ENCODE measurements around the gene HS3ST4. TPM values are rescaled to one million over a fixed set of nuclear protein-coding genes. Genes with fewer than 3 reads are reported as not detected.

HS3ST4 gene
- total and polyA plus RNA-seq, 2 donors = 0.19 to 1.3 TPM

DNA sequence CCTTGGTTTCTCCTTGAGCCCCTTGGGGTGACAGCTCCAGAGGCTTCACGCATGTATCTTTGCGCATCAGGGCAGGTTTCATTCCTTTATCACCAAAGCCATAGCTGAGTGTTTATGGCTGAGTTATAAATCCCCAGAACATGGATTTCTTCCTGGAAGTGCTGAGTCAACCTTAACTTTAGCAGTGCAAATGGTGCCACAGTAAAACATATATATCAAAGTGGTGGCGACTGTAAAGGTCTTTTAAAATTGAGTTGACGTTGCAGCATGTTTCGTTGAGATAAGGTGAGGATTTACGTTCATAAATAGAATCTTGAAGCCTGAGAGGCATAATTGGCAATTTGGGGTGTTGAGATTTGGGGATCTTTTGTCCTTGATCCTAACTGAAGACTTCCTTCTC, 214.1 kb downstream of the HS3ST4 start:
- H3K27ac ChIP-seq (ENCODE audit: low read depth) = no peak overlapping the region
- no peaks in the 10 kb centered on the region for H3K4me1 ChIP-seq (ENCODE audit: insufficient read depth)
- H3K4me3 ChIP-seq (ENCODE audit: low read depth, low read length) = no peak overlapping the region
- no peak for DNase-seq (ENCODE audit: extremely low spot score)
- 72% methylated on average over 6 of the region's 6 CpGs for WGBS
- no peaks in the 10 kb centered on the region for H3K36me3 ChIP-seq (ENCODE audit: insufficient read depth)

GRCh38 chr16:25910971-25911370, 219.2 kb downstream of the HS3ST4 start:
- 47% methylated on average over 2 of the region's 2 CpGs for WGBS

DNA sequence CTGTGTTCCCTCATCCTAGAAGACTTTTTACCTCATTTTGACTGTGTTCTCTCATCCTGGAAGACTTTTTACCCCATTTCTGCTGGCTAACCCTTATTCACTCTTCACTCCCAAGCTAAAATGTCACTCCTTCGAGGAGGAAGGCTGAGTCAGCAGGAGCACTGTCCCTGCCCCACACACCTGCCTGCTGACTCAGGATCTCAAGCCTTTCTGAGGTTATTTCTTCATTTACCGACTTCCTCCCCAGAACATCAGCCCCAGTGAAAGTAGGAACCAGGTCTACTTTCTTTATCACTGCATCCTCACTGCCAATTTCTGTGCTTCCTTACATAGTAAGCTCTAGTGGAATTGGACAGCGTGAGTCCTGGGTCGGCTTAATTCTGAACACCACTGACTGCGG, 220.6 kb downstream of the HS3ST4 start:
- 57% methylated on average over 5 of the region's 5 CpGs for WGBS
- no peak overlapping the region for H3K27ac ChIP-seq (ENCODE audit: low read depth)
- no peak overlapping the region for H3K4me3 ChIP-seq (ENCODE audit: low read depth, low read length)
- no peaks in the 10 kb centered on the region for H3K4me1 ChIP-seq (ENCODE audit: insufficient read depth)
- H3K36me3 ChIP-seq (ENCODE audit: insufficient read depth) = no peaks in the 10 kb centered on the region
- no peak for DNase-seq (ENCODE audit: extremely low spot score)

More at GRCh38 chr16:25910971-25911370, 219.2 kb downstream of the HS3ST4 start:
- Histone ChIP-seq H3K27ac (ENCODE audit: low read depth) (no peak overlapping the region), H3K4me3 (ENCODE audit: low read depth, low read length) (no peak overlapping the region), H3K36me3 (ENCODE audit: insufficient read depth) (no peaks in the 10 kb centered on the region), H3K4me1 (ENCODE audit: insufficient read depth) (no peaks in the 10 kb centered on the region)
- no peak for DNase-seq (ENCODE audit: extremely low spot score)

DNA sequence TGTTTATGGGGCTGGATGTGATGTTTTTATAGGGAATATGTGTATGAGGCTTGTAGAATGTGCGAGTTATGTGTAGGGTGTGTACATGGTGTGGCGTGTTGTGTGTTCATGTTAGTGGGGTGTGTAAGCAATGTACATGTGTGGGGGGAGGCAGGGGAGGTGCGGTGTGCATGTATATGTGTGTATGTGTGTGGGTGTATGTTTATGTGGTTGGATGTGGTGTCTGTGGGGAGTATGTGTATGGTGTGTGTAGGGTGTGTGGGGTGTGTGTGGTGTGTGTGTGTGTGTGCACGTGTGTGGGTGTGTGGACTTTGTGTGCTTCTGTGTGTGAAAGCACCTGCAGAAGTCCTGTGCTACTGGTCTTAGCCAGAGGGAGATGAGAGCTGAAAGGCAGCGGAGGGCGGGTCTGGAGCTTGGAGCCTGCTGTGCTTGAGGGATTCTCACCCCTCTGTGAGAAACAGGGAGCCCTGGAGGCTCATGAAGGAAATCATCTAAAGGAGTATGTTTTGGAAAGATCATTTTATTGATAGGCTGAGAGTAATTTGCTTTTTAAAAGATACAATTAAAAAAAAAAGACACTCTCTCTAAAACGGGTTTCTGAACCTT, 222.7 kb downstream of the HS3ST4 start:
- H3K4me3 ChIP-seq (ENCODE audit: low read depth, low read length) = no peak overlapping the region
- H3K36me3 ChIP-seq (ENCODE audit: insufficient read depth) = no peaks in the 10 kb centered on the region
- H3K4me1 ChIP-seq (ENCODE audit: insufficient read depth) = no peaks in the 10 kb centered on the region
- WGBS = 83% methylated on average over 7 of the region's 7 CpGs
- no peak overlapping the region for H3K27ac ChIP-seq (ENCODE audit: low read depth)
- DNase-seq (ENCODE audit: extremely low spot score) = no peak

GRCh38 chr16:25916037-25916436, 224.3 kb downstream of the HS3ST4 start:
- 36% methylated on average over 4 of the region's 4 CpGs for WGBS

DNA sequence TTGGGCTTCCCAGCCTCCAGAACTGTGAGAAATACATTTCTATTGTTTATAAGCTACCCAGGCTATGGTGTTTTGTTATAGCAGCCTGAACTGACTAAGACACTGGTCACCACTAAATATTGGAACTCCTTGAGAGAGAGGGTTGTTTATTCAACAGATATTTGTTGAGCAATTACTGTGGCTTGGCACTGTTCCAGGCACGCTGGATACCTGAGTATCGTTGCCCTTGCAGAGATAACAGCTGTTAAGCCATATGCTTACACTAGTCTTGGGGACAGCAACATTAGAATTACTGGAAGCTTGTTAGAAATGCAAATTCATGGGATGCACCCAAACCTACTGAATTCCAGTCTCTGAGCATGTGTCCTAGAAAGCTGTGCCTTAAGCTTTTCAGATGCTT, 230.7 kb downstream of the HS3ST4 start:
- no peaks in the 10 kb centered on the region for H3K36me3 ChIP-seq (ENCODE audit: insufficient read depth)
- 27% methylated on average over 2 of the region's 2 CpGs for WGBS

More at GRCh38 chr16:25916037-25916436, 224.3 kb downstream of the HS3ST4 start:
- Histone ChIP-seq H3K4me3 (ENCODE audit: low read depth, low read length) (no peak overlapping the region), H3K36me3 (ENCODE audit: insufficient read depth) (no peaks in the 10 kb centered on the region), H3K4me1 (ENCODE audit: insufficient read depth) (no peaks in the 10 kb centered on the region), H3K27ac (ENCODE audit: low read depth) (no peak overlapping the region)
- no peak for DNase-seq (ENCODE audit: extremely low spot score)

DNA sequence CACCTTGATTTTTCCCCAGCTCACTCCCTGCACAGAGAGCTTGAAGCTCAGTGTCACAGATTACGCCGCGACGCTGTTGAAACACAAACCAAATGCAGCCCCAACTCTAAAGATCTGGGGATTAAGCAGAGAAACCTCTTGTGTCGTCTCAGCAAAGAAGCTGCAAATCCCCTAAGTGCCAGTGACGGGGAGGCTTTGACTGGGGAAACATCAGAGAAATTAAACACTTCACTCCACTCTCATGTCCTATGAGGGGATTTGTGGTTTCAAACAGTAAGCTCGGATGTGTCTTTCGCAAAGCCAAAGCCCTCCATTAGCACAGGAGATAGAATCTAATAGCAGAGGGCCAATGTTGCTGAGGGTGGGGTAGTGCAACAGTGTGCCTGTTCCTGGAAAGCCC, 233.7 kb downstream of the HS3ST4 start:
- Histone ChIP-seq H3K4me1 (ENCODE audit: insufficient read depth) (no peaks in the 10 kb centered on the region), H3K36me3 (ENCODE audit: insufficient read depth) (no peaks in the 10 kb centered on the region), H3K27ac (ENCODE audit: low read depth) (no peak overlapping the region), H3K4me3 (ENCODE audit: low read depth, low read length) (no peak overlapping the region)
- WGBS = 17% methylated on average over 8 of the region's 8 CpGs
- DNase-seq (ENCODE audit: extremely low spot score) = no peak

More for the DNA sequence above, 230.7 kb downstream of the HS3ST4 start:
- Histone ChIP-seq H3K4me3 (ENCODE audit: low read depth, low read length) (no peak overlapping the region), H3K27ac (ENCODE audit: low read depth) (no peak overlapping the region), H3K4me1 (ENCODE audit: insufficient read depth) (no peaks in the 10 kb centered on the region)
- DNase-seq (ENCODE audit: extremely low spot score) = no peak

DNA sequence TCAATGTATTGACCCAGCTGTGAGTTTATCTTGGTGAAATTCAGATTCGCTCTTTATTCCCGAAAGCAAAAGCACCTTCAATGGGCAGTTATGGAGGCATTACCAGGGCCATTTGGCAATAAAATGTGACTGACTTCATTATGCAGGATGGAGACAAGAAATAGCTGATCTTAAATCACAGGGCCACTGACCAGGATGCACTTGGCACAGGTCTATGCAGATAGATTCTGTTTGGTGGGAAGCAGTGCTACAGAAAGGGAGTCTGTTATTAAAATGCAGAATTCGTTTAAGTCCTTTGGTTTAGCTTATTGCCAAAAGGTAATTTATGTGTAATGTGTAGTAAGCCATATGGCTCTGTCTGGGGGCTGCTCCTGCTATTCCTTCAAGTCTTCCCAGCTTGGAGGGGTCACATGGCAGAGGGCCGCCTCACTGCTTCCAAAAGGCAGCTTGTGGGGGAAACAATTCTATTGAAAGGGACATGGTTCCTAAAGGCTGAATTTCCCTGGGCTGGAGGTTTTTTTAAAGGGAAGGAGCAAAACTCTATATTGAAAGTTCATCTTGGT, 239.8 kb downstream of the HS3ST4 start:
- H3K4me1 ChIP-seq (ENCODE audit: insufficient read depth) = no peaks in the 10 kb centered on the region
- no peak overlapping the region for H3K27ac ChIP-seq (ENCODE audit: low read depth)
- H3K4me3 ChIP-seq (ENCODE audit: low read depth, low read length) = no peak overlapping the region
- no peaks in the 10 kb centered on the region for H3K36me3 ChIP-seq (ENCODE audit: insufficient read depth)
- WGBS = 85% methylated on average over 4 of the region's 4 CpGs
- DNase-seq (ENCODE audit: extremely low spot score) = no peak

- Histone ChIP-seq H3K4me1 (ENCODE audit: insufficient read depth) (no peaks in the 10 kb centered on the region), H3K4me3 (ENCODE audit: low read depth, low read length) (no peak overlapping the region), H3K27ac (ENCODE audit: low read depth) (no peak overlapping the region), H3K36me3 (ENCODE audit: insufficient read depth) (no peaks in the 10 kb centered on the region)
- WGBS = 77% methylated on average over 4 of the region's 4 CpGs
- DNase-seq (ENCODE audit: extremely low spot score) = no peak
Observed at GRCh38 chr16:25941800-25942499, 250.2 kb downstream of the HS3ST4 start.

- no peak overlapping the region for H3K4me3 ChIP-seq (ENCODE audit: low read depth, low read length)
- 30% methylated on average over 3 of the region's 3 CpGs for WGBS
- H3K4me1 ChIP-seq (ENCODE audit: insufficient read depth) = no peaks in the 10 kb centered on the region
- no peaks in the 10 kb centered on the region for H3K36me3 ChIP-seq (ENCODE audit: insufficient read depth)
- DNase-seq (ENCODE audit: extremely low spot score) = no peak
- no peak overlapping the region for H3K27ac ChIP-seq (ENCODE audit: low read depth)
Observed at GRCh38 chr16:25950586-25951281, 259.0 kb downstream of the HS3ST4 start.

- H3K27ac ChIP-seq (ENCODE audit: low read depth) = no peak overlapping the region
- no peak overlapping the region for H3K4me3 ChIP-seq (ENCODE audit: low read depth, low read length)
- no peaks in the 10 kb centered on the region for H3K36me3 ChIP-seq (ENCODE audit: insufficient read depth)
- no peaks in the 10 kb centered on the region for H3K4me1 ChIP-seq (ENCODE audit: insufficient read depth)
- DNase-seq (ENCODE audit: extremely low spot score) = no peak
- 38% methylated on average over 1 of the region's 1 CpG for WGBS
Observed at GRCh38 chr16:25951999-25952398, 260.2 kb downstream of the HS3ST4 start.

DNA sequence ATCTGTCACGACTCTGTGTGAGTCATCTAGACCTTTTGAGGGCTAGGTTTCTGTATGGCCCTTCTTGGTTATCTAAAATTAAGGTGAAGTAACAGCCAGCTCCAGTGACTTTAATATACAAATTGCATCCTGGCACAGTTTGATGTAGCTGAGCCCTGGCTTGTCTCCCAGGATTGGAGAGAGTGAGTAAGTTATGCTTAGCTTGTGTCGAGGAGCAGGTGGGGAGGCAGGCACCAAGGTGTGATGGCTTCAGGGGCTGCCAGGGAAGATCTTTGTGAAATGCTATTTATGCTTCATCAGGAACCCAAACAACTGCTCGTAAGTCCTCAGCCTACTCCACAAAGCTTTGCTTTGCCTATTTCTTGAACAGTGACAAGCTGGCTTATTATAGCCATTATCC, 261.2 kb downstream of the HS3ST4 start:
- Histone ChIP-seq H3K36me3 (ENCODE audit: insufficient read depth) (no peaks in the 10 kb centered on the region), H3K4me3 (ENCODE audit: low read depth, low read length) (no peak overlapping the region), H3K4me1 (ENCODE audit: insufficient read depth) (no peaks in the 10 kb centered on the region), H3K27ac (ENCODE audit: low read depth) (no peak overlapping the region)
- WGBS = 62% methylated on average over 3 of the region's 3 CpGs
- DNase-seq (ENCODE audit: extremely low spot score) = no peak

DNA sequence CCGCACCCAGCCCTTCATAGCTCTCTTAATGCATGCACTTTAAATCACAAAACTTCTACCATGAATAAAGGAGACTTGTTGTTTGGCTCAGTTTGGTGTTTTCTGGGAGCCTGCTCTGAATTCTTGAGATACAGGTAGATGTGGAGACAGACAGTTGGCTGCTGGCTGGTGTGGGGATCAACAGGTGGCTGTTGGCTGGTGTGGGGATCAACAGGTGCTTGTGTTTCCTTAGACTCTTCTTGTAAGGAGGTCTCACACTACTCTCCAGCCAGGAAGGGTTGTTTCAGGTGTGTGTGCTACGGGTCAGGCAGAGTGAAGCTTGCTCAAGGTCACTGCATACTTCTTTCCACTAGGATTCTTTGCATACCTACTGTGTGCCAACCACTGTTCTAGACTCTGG, 265.9 kb downstream of the HS3ST4 start:
- Histone ChIP-seq H3K4me1 (ENCODE audit: insufficient read depth) (no peaks in the 10 kb centered on the region), H3K4me3 (ENCODE audit: low read depth, low read length) (no peak overlapping the region), H3K36me3 (ENCODE audit: insufficient read depth) (no peaks in the 10 kb centered on the region), H3K27ac (ENCODE audit: low read depth) (no peak overlapping the region)
- no peak for DNase-seq (ENCODE audit: extremely low spot score)
- WGBS = 89% methylated on average over 2 of the region's 2 CpGs

GRCh38 chr16:25959221-25959620, 267.5 kb downstream of the HS3ST4 start:
- Histone ChIP-seq H3K27ac (ENCODE audit: low read depth) (no peak overlapping the region), H3K36me3 (ENCODE audit: insufficient read depth) (no peaks in the 10 kb centered on the region), H3K4me3 (ENCODE audit: low read depth, low read length) (no peak overlapping the region), H3K4me1 (ENCODE audit: insufficient read depth) (no peaks in the 10 kb centered on the region)
- 84% methylated on average over 2 of the region's 2 CpGs for WGBS
- DNase-seq (ENCODE audit: extremely low spot score) = no peak

All from urinary bladder (tissue), 4 donors.